ENCODE results near the gene KRT74.
"Not testable (repeated sequence)": the region's sequence is repeated elsewhere in the genome, so short reads cannot be mapped to it uniquely, and the experiment has no call there.

KRT74 gene

GRCh38 chr12:52600071-52600470 lies 26.4 kb upstream of the KRT74 start:
- TF ChIP-seq, protein P1, sequence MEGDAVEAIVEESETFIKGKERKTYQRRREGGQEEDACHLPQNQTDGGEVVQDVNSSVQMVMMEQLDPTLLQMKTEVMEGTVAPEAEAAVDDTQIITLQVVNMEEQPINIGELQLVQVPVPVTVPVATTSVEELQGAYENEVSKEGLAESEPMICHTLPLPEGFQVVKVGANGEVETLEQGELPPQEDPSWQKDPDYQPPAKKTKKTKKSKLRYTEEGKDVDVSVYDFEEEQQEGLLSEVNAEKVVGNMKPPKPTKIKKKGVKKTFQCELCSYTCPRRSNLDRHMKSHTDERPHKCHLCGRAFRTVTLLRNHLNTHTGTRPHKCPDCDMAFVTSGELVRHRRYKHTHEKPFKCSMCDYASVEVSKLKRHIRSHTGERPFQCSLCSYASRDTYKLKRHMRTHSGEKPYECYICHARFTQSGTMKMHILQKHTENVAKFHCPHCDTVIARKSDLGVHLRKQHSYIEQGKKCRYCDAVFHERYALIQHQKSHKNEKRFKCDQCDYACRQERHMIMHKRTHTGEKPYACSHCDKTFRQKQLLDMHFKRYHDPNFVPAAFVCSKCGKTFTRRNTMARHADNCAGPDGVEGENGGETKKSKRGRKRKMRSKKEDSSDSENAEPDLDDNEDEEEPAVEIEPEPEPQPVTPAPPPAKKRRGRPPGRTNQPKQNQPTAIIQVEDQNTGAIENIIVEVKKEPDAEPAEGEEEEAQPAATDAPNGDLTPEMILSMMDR (IDR thresholded peaks at IDR 0.05; ENCODE audit: control insufficient read depth, insufficient read depth, low read depth, low read length, missing control alignments), result no peak
- no peak for DNase-seq (ENCODE audit: low read depth)

DNA sequence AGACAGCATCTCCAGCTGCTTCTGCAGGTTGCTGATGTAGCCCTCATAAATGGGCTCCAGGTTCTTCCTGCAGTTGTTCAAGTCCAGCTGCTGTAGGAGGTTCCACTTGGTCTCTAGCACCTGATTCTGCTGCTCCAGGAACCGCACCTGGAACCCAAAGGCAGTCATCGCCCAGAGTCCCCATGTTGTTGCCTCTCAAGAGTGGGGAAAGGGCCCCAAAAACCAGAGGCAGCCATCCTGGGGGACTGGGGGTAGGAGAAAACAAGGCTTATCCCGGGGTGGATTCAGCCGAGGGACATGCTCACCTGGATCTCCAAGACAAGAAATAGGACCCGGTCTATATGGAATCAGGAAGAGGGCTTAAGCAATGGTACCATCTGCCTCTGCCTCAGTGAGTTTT lies 25.3 kb upstream of the KRT74 start:
- no peak for DNase-seq (ENCODE audit: low read depth)
- TF ChIP-seq, protein P1 (IDR thresholded peaks at IDR 0.05; ENCODE audit: control insufficient read depth, insufficient read depth, low read depth, low read length, missing control alignments), result no peak
- no peak overlapping the region for H3K4me3 ChIP-seq (ENCODE audit: control insufficient read depth, low read depth, low read length)

More at GRCh38 chr12:52600071-52600470, 26.4 kb upstream of the KRT74 start:
- H3K4me3 ChIP-seq (ENCODE audit: control insufficient read depth, low read depth, low read length), result no peak overlapping the region

DNA sequence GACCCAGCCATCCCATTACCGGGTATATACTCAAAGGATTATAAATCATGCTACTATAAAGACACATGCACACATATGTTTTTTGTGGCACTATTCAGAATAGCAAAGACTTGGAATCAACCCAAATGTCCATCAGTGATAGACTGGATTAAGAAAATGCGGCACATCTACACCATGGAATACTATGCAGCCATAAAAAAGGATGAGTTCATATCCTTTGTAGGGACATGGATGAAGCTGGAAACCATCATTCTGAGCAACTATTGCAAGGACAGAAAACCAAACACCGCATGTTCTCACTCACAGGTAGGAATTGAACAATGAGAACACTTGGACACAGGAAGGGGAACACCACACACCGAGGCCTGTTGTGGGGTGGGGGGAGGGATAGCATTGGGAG lies 20.6 kb upstream of the KRT74 start:
- not testable (repeated sequence) for DNase-seq (ENCODE audit: low read depth); H3K4me3 ChIP-seq (ENCODE audit: control insufficient read depth, low read depth, low read length)

DNA sequence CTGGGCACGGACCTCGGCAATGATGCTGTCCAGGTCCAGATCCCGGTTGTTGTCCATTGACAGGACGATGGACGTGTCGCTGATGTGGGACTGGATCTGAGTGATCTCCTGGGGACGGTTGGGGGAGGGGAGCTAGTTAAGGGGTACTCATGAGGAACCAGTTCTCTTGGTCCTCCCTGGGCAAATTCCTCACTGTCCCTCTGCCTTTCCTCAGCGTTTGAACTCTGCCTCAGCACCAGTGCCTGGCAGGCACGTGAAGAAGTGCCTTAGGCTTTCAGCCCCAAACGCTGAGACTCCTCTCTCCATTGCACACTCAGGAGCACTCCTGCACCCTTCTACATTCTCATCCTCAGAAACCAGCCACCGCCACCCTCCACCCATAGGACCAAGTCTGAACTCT lies 17.9 kb upstream of the KRT74 start:
- TF ChIP-seq, protein P1 (IDR thresholded peaks at IDR 0.05; ENCODE audit: control insufficient read depth, insufficient read depth, low read depth, low read length, missing control alignments), result no peak
- no peak for DNase-seq (ENCODE audit: low read depth)
- no peak overlapping the region for H3K4me3 ChIP-seq (ENCODE audit: control insufficient read depth, low read depth, low read length)

DNA sequence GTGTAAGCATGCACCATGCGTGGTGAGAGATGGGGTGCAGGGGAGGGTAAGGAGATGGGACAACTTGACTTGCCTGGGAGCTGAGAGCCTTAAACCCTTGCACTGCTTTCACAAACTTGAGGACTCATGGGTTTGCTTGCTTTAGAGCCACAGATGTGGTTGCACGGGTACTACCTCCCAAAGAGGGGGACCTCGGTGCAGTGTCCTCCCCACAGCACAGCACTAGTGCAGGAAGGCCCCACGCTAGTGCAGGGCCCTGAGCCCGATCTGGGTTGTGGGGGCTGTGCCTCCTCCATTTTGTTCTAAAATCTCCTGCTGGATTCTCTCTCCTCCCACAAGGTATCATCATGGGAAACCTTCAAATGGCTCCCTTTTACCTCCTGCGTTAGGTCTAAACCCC lies 16.4 kb upstream of the KRT74 start:
- H3K4me3 ChIP-seq (ENCODE audit: control insufficient read depth, low read depth, low read length), result no peak overlapping the region
- TF ChIP-seq, protein P1 (IDR thresholded peaks at IDR 0.05; ENCODE audit: control insufficient read depth, insufficient read depth, low read depth, low read length, missing control alignments), result no peak
- no peak for DNase-seq (ENCODE audit: low read depth)

DNA sequence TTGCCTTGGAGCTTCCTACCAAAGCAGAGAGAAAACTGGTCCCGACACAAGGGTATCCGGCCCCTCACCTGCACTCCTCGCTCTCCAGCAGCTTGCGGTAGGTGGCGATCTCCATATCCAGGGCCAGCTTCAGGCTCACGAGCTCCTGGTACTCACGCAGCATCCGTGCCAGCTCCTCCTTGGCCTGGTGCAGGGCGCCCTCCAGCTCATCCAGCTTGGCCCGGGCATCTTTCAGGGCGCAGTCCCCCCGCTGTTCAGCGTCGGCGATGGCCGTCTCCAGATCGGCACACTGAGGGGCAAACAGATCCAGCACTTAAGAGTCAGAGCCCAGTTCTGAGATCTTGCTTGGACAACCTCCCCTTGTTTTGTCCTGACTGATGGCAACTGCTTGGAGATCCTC lies 13.9 kb upstream of the KRT74 start:
- TF ChIP-seq, protein P1 (IDR thresholded peaks at IDR 0.05; ENCODE audit: control insufficient read depth, insufficient read depth, low read depth, low read length, missing control alignments), result no peak
- no peak for DNase-seq (ENCODE audit: low read depth)
- no peak overlapping the region for H3K4me3 ChIP-seq (ENCODE audit: control insufficient read depth, low read depth, low read length)

- H3K4me3 ChIP-seq (ENCODE audit: control insufficient read depth, low read depth, low read length), result no peak overlapping the region
- no peak for DNase-seq (ENCODE audit: low read depth)
- TF ChIP-seq, protein P1 (IDR thresholded peaks at IDR 0.05; ENCODE audit: control insufficient read depth, insufficient read depth, low read depth, low read length, missing control alignments), result no peak
Measured at GRCh38 chr12:52585946-52586345, 12.3 kb upstream of the KRT74 start.
